Bladder microvascular endothelial cell (primary cell): ENCODE measurements around the gene ZBTB1. TPM values are rescaled to one million over a fixed set of nuclear protein-coding genes. Genes with fewer than 3 reads are reported as not detected.

ENCODE experiments used
- total RNA-seq: library from RNA; depleted of rRNA; stranded (reverse); fragments of >200 nt; gene quantifications from 2 replicates; pipeline ENCODE4 v1.2.3, GENCODE V29; 2014

Gene ZBTB1, protein sequence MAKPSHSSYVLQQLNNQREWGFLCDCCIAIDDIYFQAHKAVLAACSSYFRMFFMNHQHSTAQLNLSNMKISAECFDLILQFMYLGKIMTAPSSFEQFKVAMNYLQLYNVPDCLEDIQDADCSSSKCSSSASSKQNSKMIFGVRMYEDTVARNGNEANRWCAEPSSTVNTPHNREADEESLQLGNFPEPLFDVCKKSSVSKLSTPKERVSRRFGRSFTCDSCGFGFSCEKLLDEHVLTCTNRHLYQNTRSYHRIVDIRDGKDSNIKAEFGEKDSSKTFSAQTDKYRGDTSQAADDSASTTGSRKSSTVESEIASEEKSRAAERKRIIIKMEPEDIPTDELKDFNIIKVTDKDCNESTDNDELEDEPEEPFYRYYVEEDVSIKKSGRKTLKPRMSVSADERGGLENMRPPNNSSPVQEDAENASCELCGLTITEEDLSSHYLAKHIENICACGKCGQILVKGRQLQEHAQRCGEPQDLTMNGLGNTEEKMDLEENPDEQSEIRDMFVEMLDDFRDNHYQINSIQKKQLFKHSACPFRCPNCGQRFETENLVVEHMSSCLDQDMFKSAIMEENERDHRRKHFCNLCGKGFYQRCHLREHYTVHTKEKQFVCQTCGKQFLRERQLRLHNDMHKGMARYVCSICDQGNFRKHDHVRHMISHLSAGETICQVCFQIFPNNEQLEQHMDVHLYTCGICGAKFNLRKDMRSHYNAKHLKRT
- total RNA-seq: 27.8 and 60.9 TPM in 2 replicates

DNA sequence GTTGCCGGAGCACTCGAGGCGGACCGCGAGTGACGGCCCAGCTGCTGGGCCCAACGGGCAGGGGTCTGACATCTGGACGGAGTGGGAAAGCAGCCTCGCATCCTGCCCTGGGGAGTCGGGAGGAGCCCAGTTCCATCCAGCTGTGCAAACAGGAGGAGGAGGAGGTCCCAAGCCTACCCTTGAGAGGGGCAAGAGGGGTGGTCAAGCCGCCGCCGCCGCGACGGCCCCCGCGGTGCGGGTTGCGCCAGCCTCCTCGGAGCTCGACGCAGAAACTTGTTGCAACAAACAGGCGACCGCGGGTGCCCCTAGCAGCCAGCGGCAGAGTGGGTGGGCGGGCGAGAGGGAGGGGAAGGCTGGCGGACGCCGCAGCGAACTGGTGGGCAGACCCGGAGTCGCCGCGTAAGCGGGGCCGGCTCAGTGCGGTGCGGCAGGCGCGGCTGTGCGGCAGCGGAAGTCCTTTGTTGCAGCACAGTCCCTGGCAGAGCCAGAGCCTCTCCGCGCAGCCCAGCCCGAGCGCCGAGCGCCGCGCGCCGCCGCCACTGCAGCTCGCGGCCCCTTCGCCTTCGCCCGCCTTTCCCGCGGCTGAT, at the start of gene ZBTB1:
Gene ZBTB1 (plus strand): TSS at position 461 of the 587 bp plus-strand sequence. CDS start 16,735 bp downstream, outside the sequence.

DNA sequence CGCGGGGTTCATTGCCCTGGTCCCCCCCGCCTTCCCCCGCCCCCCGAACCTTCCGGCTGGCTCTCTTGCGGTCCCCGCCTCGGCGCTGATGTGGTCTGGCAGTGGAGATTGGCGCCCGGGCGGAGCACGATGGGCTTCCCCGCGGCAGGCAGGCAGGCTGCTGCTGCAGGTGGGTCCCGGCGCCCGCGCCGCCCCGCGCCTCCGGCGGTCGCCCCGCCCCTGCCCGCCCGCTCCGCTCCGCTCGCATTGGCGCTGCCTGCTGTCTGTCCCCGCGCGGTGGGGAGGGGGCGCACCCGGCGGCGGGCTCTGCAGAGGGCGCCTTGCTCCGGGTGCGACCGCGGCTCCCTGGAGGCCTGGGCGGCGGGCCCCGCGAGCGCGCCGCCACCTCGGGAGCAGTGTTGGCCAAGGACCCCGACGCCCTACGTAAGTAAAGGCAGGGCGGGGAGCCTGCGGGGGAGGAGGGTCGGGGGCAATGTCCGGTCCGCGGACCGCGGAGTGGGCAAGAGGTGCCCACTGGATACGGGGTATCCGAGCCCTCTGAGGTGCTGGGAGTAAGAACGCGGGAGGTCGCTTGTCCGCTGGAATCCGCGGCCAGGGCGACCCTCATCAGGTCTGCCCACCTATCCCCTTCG, 39.3 kb upstream of the ZBTB1 start, which contains the start of gene AKAP5:
Gene AKAP5 (plus strand): TSS at position 309 of the 632 bp plus-strand sequence. CDS start 2,896 bp downstream, outside the sequence.

DNA sequence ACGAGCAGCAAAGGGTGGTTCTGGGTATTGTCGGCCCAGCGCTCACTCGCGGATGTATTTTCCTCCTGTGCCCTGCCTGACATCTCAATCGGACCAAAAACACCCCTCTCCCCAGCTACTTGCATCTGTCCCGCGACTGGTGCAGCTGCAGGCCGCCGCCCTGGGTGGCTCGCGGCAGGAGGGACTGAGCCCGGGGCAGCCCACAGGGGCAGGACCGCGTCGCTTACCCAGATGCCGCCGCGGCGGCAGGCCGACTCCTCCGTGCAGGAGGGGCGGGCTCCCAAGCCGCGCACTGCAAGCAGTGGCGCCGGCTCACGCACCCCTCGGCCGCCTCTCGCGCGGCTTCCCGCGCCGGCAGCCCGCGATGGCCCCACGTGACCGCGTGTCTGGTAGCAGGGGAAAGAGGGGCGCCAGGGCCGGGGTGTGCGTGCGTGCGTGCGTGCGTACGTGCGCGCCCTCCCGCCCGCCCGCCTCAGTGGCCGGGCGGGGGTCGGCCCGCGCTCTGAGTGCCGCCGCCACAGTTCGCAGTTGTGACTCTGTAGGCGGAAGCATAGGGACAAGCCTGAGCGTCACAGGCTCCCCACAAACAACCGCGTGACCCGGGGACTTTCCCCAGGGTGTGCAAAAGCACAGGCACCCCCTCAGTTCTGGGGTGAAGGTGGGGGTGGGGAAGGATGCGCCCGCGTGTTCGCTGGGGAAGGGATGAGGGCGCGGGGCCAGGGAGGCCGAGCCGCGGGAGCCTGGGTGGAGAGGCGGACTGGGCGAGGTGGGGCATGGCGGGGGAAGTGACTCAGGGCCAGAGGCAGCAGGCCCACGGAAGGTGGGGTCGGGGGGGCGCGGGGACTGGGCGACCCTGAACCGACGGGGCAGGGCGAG, 898 bp upstream of the ZBTB1 start, which contains the start of gene ZBTB25:
Gene ZBTB25 (minus strand): TSS at position 405 of the 876 bp plus-strand sequence. CDS start 13,305 bp downstream, outside the sequence.

DNA sequence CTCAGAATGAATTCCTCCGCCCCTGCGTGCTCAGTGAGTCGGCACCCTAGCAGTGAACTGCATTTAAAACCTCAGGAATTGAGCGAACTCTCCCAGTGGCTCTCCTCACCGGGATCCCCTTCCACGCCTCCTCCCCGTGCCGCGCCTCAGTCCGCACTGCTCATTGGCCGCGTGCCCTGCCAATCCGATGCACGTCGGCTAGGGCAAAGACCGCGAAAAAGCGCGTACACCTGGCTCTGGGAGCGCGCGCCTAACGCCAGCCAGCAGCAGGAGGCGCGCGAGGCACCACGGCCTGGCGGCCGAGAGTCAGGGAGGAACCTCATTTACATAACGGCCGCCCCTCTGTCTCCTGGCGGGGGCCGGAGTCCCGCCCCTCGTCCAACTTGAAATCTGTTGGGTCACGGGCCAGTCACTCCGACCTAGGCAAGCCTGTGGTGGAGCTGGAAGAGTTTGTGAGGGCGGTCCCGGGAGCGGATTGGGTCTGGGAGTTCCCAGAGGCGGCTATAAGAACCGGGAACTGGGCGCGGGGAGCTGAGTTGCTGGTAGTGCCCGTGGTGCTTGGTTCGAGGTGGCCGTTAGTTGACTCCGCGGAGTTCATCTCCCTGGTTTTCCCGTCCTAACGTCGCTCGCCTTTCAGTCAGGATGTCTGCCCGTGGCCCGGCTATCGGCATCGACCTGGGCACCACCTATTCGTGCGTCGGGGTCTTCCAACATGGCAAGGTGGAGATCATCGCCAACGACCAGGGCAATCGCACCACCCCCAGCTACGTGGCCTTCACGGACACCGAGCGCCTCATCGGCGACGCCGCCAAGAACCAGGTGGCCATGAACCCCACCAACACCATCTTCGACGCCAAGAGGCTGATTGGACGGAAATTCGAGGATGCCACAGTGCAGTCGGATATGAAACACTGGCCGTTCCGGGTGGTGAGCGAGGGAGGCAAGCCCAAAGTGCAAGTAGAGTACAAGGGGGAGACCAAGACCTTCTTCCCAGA, 35.9 kb downstream of the ZBTB1 start, which contains the start of gene HSPA2:
Gene HSPA2 (plus strand): TSS at position 534 of the 995 bp plus-strand sequence. CDS start 109 bp downstream, at position 643.

DNA sequence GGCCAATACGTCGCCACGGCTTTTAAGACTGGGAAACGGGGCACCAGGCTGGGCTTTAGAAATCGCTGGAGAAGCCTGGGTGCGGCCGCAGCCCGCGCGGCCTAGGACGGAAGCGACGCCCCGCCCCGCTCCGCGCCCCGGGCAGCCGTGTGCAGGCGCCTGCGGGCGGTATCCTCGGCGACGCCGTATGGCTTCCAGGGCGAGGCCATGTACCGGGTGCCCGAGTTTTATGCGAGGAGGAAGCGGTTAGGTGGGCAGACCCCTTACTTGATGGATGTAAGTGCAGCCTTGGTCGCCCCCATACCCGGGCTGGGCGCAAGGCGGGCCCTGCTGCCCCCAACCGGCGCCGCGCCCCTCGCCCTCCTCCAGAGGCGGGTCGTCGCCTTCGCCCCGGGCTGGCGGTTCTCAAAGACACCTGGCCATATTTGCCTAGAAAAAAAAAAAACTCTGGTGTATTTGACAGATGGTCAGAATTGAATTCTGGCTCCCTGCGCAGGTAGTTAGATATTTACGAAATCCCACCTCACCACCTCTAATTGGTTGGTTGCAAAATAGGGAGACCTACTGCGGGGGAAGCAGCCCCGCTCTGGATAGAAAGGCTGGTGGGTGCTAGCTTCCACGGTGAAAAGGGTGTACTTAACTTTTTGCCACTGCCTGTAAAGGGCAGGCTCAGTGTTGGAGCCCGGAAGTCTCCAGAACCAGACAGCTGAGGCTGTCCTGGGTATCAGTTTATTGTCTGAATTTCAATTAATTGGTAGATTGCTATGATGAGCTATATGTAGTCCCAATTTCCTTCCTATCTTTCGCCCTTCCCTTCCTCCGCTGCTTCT, 45.4 kb downstream of the ZBTB1 start, which contains the start of gene PPP1R36:
Gene PPP1R36 (plus strand): TSS at position 171 of the 830 bp plus-strand sequence. CDS start 37 bp downstream, at position 208.

Other genes with a start within 250 kb of the ZBTB1 start
- 0.31 and 0.49 TPM in 2 replicates for gene ESR2, start 210.4 kb upstream of the ZBTB1 start, total RNA-seq
- 45.8 and 70.4 TPM in 2 replicates for gene MTHFD1, start 116.4 kb upstream of the ZBTB1 start, total RNA-seq
- 0.32 and 0.82 TPM in 2 replicates for gene AKAP5, start 39.3 kb upstream of the ZBTB1 start, total RNA-seq
- gene ZBTB25, start 932 bp upstream of the ZBTB1 start, total RNA-seq: 2.1 and 4.7 TPM in 2 replicates
- 6.3 and 8.7 TPM in 2 replicates for gene HSPA2, start 36.0 kb downstream of the ZBTB1 start, total RNA-seq
- gene PPP1R36, start 45.2 kb downstream of the ZBTB1 start, total RNA-seq: 0.57 and 0.81 TPM in 2 replicates
- gene PLEKHG3, start 199.7 kb downstream of the ZBTB1 start, total RNA-seq: 0.16 and 5.0 TPM in 2 replicates